Measurements from ENCODE around the gene SPN. TPM values are rescaled to one million over a fixed set of nuclear protein-coding genes. Genes with fewer than 3 reads are reported as not detected.
"Not testable (repeated sequence)": the region's sequence is repeated elsewhere in the genome, so short reads cannot be mapped to it uniquely, and the experiment has no call there.

Gene SPN
- total RNA-seq, 4 donors from 2014 or later = 1.2 to 2.3 (median 2.0) TPM; not detected in 1

DNA sequence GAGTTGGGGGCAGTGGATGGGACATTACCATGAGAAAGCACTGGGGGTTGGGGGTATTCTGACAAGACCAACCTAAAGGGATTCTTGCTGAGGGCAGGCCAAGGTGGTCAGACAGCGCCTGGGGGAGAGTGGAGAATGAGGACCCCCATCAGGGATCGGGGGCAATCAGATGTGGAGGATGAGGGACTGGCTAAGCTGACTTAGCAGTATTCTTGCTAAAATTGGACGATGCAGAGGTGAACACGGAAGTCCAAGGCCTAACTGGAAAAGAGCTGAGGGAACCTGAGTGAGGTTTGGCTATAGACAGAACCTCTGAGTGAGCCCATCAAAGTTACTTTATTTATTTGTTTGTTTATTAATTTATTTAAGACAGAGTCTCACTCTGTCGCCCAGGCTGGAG lies 25.1 kb downstream of the SPN start:
- no peaks in the 10 kb centered on the region for H3K36me3 ChIP-seq
- TF ChIP-seq EP300 (IDR thresholded peaks at IDR 0.05) (no peak), POLR2AphosphoS5 (IDR thresholded peaks at IDR 0.05) (no peak), POLR2A (IDR thresholded peaks at IDR 0.05) (no peak)
- TF ChIP-seq, protein P1, sequence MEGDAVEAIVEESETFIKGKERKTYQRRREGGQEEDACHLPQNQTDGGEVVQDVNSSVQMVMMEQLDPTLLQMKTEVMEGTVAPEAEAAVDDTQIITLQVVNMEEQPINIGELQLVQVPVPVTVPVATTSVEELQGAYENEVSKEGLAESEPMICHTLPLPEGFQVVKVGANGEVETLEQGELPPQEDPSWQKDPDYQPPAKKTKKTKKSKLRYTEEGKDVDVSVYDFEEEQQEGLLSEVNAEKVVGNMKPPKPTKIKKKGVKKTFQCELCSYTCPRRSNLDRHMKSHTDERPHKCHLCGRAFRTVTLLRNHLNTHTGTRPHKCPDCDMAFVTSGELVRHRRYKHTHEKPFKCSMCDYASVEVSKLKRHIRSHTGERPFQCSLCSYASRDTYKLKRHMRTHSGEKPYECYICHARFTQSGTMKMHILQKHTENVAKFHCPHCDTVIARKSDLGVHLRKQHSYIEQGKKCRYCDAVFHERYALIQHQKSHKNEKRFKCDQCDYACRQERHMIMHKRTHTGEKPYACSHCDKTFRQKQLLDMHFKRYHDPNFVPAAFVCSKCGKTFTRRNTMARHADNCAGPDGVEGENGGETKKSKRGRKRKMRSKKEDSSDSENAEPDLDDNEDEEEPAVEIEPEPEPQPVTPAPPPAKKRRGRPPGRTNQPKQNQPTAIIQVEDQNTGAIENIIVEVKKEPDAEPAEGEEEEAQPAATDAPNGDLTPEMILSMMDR (IDR thresholded peaks at IDR 0.05) = no peak
- 88 to 100% methylated on average over 1 to 5 of the region's 5 CpGs for WGBS, 2 donors (ENCODE audit: low coverage in 1 of 2)
- no peak overlapping the region for H3K27ac ChIP-seq
- no peaks in the 10 kb centered on the region for H3K4me1 ChIP-seq
- H3K4me3 ChIP-seq = no peak overlapping the region
- H3K27me3 ChIP-seq = no peaks in the 10 kb centered on the region
- H3K9me3 ChIP-seq = no peaks in the 10 kb centered on the region
- no peak for ATAC-seq

DNA sequence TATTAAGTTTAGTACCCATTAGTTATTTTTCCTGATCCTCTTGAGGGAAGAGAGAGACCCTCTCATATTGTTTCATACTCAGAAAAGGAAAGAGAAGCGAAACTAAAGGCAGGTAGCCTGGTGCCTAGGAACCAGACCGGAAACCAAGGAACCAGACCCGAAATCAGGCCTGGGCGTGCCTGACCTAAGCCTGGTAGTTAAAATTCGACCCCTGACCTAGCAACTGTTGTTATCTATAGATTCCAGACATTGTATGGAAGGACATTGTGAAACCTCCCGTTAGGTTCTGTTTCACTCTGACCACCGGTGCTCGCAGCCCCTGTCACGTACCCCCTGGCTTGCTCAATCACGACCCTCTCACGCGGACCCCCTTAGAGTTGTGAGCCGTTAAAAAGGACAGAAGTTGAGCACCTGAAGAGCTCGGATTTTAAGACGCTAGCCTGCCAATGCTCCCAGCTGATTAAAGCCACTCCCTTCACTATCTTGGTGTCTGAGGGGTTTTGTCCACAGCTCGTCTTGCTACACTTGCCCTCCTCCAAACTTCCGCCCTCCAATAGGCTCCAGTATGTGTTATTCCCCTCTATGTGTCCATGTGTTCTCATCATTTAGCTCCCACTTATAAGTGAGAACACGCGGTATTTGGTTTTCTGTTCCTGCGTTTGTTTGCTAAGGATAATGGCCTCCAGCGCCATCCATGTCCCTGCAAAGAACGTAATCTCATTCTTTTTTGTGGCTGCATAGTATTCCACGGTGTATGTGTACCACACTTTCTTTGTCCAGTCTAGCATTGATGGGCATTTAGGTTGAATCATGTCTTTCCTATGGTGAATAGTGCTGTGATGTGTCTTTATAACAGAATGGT lies 26.7 kb downstream of the SPN start:
- not testable (repeated sequence) for ATAC-seq, H3K36me3 ChIP-seq, H3K9me3 ChIP-seq, H3K27me3 ChIP-seq, H3K27ac ChIP-seq, H3K4me3 ChIP-seq, H3K4me1 ChIP-seq
- 95 to 96% methylated on average over 10 to 19 of the region's 23 CpGs for WGBS, 2 donors (ENCODE audit: low coverage in 1 of 2)

DNA sequence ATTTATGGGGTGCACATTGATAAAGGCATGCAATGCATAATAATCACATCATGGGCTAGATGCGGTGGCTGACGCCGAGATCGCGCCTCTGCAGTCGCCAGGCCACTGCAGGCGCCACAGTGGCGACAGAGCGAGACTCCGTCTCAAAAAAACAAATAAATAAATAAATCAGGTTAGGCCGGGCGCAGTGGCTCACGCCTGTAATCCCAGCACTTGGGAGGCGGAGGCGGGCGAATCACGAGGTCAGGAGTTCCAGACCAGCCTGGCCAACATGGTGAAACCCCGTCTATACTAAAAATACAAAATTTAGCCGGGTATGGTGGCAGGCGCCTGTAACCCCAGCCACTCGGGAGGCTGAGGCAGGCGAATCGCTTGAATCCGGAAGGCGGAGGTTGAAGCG lies 29.6 kb downstream of the SPN start:
- H3K4me3 ChIP-seq, H3K9me3 ChIP-seq, H3K4me1 ChIP-seq, H3K27me3 ChIP-seq, ATAC-seq, H3K36me3 ChIP-seq, H3K27ac ChIP-seq: not testable (repeated sequence)
- WGBS, 2 donors (ENCODE audit: low coverage in 1 of 2) = 98% methylated on average over 21 to 26 of the region's 26 CpGs

DNA sequence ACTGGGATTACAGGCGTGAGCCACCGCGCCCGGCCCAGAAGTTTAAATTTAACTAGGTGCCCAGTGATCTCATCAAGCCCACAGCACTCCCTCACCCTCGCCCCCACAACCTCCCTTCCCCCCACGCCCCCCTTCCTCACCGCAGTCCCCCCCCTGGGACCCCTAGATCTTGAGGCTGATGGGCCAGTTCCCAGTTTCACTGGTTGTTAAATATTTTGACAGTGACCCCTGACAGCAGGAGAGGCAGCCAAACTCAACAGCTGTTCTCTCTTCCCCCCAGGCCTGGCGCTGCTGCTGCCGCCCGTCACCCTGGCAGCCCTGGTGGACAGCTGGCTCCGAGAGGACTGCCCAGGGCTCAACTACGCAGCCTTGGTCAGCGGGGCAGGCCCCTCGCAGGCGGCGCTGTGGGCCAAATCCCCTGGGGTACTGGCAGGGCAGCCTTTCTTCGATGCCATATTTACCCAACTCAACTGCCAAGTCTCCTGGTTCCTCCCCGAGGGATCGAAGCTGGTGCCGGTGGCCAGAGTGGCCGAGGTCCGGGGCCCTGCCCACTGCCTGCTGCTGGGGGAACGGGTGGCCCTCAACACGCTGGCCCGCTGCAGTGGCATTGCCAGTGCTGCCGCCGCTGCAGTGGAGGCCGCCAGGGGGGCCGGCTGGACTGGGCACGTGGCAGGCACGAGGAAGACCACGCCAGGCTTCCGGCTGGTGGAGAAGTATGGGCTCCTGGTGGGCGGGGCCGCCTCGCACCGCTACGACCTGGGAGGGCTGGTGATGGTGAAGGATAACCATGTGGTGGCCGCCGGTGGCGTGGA lies 31.5 kb downstream of the SPN start:
- H3K4me1 ChIP-seq = no peaks in the 10 kb centered on the region
- H3K27ac ChIP-seq = no peak overlapping the region
- H3K4me3 ChIP-seq = no peak overlapping the region
- no peaks in the 10 kb centered on the region for H3K36me3 ChIP-seq
- ATAC-seq = no peak
- TF ChIP-seq POLR2A (IDR thresholded peaks at IDR 0.05) (no peak), EP300 (IDR thresholded peaks at IDR 0.05) (no peak), POLR2AphosphoS5 (IDR thresholded peaks at IDR 0.05) (no peak)
- TF ChIP-seq, protein P1 (IDR thresholded peaks at IDR 0.05) = no peak
- H3K9me3 ChIP-seq = no peaks in the 10 kb centered on the region
- H3K27me3 ChIP-seq = no peaks in the 10 kb centered on the region
- WGBS, 2 donors (ENCODE audit: low coverage in 1 of 2) = 80 to 92% methylated on average over 4 to 5 of the region's 41 CpGs

DNA sequence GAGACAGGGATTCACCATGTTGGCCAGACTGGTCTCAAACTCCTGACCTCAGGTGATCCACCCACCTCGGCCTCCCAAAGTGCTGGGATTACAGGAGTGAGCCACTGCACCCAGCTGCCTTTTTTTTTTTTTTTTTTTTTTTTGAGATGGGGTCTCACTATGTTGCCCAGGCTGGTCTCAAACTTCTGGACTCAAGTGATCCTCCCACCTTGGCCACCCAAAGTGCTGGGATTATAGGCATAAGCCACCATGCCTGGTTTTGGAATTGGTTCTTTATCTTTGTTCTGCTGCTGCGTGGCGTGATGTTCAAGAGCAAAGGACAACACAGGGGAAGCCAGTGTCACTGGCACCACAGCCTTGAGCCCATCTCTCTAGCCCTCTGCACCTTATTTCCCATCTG lies 32.6 kb downstream of the SPN start:
- not testable (repeated sequence) for ATAC-seq

DNA sequence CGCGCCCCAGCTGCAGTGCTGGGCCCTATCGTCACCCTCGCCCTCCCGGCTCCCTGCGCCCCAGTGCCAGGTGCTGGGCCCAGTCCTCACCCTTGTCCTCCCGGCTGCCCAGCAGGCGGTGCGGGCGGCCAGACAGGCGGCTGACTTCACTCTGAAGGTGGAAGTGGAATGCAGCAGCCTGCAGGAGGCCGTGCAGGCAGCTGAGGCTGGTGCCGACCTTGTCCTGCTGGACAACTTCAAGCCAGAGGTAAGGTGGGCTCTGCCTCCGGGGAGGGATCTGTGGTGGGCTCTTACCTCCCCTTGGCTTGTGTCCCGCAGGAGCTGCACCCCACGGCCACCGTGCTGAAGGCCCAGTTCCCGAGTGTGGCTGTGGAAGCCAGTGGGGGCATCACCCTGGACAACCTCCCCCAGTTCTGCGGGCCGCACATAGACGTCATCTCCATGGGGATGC lies 33.9 kb downstream of the SPN start:
- no peaks in the 10 kb centered on the region for H3K36me3 ChIP-seq
- H3K27me3 ChIP-seq = no peaks in the 10 kb centered on the region
- H3K27ac ChIP-seq = no peak overlapping the region
- WGBS, 2 donors (ENCODE audit: low coverage in 1 of 2) = no CpG with 5 or more reads among the region's 21 CpGs
- no peaks in the 10 kb centered on the region for H3K9me3 ChIP-seq
- no peak overlapping the region for H3K4me3 ChIP-seq
- H3K4me1 ChIP-seq = peaks cover 0 to 5% (median 0%) of the 10 kb centered on the region in 3 donors
- TF ChIP-seq, protein P1 (IDR thresholded peaks at IDR 0.05) = no peak
- TF ChIP-seq POLR2A (IDR thresholded peaks at IDR 0.05) = no peak
- no peak for TF ChIP-seq POLR2AphosphoS5 (IDR thresholded peaks at IDR 0.05)
- no peak for ATAC-seq

More for the DNA sequence above, 32.6 kb downstream of the SPN start:
- H3K9me3 ChIP-seq, H3K27ac ChIP-seq, H3K4me1 ChIP-seq, H3K4me3 ChIP-seq, H3K36me3 ChIP-seq, H3K27me3 ChIP-seq: not testable (repeated sequence)
- 89 to 100% methylated on average over 1 to 3 of the region's 3 CpGs for WGBS, 2 donors (ENCODE audit: low coverage in 1 of 2)
